Endometrial microvascular endothelial cells (primary cell): ENCODE measurements around the gene PLGRKT. TPM values are rescaled to one million over a fixed set of nuclear protein-coding genes. Genes with fewer than 3 reads are reported as not detected.
"Not testable (repeated sequence)": the region's sequence is repeated elsewhere in the genome, so short reads cannot be mapped to it uniquely, and the experiment has no call there.

Experiments used
- in situ Hi-C: cut with HindIII; loops from 2 replicates; pipeline ENCODE4 v1.10.0; 2017; ENCODE audit warnings: low sequenced_read_pairs, low pct_unique_long_range_greater_than_20kb; ENCODE audit errors: inconsistent ontology term
- total RNA-seq: library from RNA; depleted of rRNA; stranded (reverse); fragments of >200 nt; gene quantifications from one replicate; pipeline ENCODE4 v1.2.3, GENCODE V29; 2015; ENCODE audit errors: inconsistent ontology term

PLGRKT gene
- total RNA-seq, 1 donor from 2014 or later, result 61.8 TPM

DNA sequence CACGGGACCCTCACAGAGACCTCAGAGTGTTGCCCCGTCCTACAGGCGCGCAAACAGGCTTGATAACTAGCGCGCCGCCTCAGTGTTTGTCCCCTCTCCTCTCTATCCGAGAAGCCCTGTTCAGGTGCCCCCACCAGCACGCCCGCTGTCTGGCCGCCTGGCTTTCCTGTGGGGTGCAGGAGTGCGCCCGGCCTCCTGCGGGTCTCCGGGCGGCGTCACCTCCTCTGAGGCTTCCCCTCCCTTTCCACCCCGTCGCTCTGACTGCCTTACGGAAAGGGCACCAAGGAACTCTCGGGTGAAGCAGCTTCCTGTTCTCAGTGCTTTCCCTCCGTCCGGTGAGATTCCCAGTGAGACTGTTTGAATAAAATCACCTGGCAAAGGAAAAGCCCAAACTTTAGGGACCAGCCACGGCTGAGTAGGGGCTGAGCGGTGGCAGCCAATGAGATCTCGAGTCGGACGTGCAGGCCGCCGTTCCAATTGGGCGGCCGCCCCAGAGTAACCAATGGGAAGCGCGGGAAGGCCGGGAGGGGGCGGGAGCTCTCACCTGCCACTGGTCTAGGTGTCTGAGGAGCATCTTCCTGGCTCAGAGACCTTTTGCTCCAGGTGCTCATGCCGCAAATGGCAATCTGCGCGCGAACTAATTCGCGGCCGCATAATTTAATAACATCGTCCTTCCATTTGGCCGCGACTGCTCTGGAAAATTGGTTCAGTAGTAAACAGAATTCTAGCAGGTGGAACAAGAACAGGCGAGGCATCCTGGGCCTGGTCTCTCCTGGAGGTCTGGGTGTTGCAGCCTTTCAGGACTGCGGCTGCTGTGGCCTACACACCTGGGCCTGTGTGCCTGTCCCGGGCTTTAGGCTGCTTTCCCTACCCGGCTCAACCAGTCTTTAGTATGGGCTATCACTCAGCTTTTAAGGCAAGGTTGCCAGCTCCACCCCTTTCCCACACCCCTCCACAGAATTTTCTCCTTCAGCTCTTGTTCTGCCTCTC, 98.4 kb downstream of the PLGRKT start, which contains the start of gene RLN1:
Gene RLN1, minus strand, starts transcription at position 885 of the 990 bp plus-strand sequence. Its CDS starts 130 bp downstream, at position 755.
- in situ Hi-C loops, result not testable (repeated sequence)

DNA sequence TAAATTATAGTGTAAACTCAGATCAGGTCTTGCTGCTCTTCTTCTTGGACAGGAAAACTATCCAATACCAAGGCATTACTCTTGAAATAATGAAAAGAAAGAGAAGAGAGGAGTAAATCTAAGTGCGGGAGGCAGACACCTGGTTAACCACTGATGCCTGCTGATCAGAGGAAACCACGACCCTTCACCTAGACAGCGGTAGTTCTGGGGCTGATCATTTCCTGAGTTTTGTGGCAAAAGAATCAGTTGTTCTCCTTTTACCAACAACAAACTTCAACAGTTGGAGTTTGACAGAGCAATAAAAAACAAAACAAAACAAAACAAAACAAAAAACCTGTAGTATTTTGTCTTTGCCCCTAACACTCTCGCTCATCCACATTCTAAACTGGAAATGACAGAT, 101.0 kb downstream of the PLGRKT start:
- in situ Hi-C loops, result no loop called here

DNA sequence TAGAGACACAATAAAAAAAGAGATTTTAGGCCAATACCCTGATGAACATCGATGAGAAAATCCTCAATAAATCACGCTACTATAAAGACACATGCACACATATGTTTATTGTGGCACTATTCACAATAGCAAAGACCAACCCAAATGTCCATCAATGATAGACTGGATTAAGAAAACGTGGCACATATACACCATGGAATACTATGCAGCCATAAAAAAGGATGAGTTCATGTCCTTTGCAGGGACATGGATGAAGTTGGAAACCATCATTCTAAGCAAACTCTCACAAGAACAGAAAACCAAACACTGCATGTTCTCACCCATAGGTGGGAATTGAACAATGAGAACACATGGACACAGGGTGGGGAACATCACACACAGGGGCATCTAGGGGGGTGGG, 106.4 kb downstream of the PLGRKT start:
- in situ Hi-C loops, result not testable (repeated sequence)

DNA sequence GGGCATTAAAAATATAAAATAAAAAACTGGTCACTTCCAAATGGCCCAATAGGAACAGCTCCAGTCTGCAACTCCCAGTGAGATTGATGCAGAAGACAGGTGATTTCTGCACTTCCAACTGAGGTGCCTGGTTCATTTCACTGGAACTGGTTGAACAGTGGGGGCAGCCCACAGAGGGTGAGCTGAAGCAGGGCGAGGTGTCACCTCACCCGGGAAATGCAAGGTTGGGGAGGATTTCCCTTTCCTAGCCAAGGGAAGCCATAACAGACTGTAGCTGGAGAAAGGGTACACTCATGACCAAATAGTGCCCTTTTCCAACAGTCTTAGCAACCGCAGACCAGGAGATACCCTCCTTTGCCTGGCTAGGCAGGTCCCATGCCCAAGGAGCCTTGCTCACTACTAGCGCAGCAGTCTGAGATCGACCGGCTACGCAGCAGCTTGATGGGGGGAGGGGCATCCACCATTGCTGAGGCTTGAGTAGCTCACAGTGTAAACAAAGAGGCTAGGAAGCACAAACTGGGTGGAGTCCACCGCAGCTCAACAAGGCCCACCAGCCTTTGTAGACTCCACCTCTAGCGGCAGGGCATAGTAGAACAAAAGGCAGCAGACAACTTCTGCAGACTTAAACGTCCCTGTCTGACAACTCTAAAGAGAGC, 110.7 kb downstream of the PLGRKT start:
- in situ Hi-C loops, result no loop called here

DNA sequence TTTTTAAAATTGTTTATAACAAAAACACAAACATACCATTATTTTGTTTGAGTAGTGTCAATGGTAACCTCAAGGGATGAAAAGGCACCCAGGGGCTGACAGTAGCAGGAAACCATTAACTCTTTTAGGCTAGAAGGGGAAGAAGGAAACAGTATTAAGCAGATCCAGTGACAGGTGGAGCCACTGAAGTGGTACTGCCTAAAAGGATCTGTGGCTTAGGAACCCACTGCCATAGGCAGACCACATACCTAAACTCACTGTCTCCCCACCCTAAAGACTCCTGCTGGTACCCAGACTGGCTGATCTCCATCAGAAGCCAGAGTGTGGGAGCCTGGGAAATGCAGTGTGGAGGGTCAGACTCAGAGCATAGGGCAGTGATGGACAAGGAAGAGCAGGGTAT, 111.5 kb downstream of the PLGRKT start:
- in situ Hi-C loops, result no loop called here

DNA sequence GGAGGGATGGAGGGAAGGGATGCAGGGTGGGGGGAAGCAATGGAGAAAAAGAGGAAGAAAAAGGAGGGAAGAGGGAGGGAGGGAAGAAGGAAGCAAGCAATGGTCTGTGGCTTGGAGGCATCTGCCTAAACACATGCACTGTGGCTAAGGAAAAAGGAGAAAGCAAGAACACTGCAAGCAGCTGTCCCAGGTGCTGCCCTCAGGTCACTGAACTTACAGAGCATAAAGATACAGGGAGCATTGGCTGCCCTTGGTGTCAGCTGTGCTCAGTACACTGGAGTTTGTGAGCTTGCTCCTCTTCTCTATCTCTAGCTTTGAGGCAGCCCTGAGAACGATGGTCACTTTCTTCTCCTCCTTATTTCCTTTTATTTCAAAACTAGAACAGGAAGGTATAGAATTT, 116.1 kb downstream of the PLGRKT start:
- in situ Hi-C loops, result not testable (repeated sequence)

DNA sequence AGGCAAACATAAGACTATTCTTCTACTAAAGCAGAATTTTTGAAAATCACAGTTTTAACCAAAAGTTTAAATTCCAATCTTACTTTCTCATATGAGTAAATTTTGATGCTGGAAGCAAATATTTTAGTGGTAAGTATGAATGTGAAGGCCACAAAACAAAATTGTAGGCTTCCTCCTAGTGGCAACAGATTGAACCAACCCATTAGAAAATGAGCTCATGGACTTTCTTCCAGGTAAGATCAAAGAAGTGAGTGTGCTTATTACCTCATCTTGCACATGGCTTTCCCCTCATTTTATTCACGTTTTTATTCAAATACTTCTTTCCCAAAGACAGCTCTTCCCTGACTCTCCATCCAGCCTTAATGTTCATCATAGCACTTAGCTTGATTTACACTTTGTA, 116.7 kb downstream of the PLGRKT start:
- in situ Hi-C loops, result no loop called here

DNA sequence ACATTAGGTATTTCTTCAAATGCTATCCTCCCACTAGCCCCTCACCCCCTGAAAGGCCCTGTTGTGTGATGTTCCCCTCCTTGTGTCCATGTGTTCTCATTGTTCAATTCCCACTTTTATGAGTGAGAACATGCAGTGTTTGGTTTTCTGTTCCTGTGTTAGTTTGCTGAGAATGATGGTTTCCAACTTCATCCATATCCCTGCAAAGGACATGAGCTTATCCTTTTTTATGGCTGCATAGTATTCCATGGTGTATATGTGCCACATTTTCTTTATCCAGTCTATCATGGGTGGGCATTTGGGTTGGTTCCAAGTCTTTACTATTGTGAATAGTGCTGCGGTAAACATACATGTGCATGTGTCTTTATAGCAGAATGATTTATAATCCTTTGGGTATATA, 121.3 kb downstream of the PLGRKT start:
- in situ Hi-C loops, result not testable (repeated sequence)

DNA sequence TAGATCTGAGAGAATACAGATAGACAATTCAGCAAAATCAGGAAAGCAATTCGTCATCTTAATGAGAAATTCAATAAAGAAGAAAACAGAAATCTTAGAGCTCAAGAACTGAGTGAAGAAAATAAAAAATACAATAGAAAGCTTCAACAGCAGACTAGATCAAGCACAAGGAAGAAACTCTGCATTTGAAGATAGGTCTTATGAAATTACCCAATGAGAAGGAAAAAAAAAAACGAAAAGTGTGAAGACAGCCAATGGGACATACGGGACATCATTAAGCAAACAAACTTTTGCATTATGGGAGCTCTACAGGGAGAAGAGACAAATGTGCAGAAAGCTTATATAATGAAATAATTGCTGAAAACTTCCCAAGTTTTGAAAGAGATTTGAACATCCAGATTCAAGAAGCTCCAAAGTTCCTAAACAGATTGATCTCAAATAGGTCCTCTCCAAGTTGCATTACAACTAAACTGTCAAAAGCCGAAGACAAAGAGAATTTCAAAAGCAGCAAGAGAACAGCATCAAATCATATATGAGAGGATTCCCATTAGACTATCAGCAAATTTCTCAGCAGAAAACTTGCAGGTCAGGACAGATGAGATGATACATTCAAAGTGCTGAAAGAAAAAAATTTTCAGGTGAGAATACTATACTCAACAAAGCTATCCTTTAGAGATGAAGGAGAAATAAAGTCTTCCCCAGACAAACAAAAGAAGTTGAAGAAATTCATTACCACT, 122.4 kb downstream of the PLGRKT start:
- in situ Hi-C loops, result no loop called here

DNA sequence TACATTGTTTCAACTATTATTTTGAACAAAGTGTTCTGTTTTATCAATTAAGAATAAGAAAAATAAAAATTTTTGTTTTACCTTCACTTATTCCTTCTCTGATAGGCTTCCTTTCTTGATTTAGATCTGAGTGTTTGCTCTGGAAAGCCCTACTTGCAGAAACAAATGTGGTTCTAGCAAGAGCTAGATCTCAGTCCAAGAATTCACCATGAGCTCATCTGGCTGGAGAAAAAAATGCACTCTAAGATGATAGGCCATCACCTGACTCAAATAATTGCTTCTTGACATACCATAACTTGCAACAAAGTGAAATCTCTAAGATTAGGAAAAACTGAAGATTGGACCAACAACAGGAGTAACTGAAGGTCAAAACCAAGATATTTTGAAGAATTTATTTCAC, 126.9 kb downstream of the PLGRKT start:
- in situ Hi-C loops, result no loop called here

Other genes starting within 250 kb of the PLGRKT start
- not detected for gene INSL4, start 206.5 kb downstream of the PLGRKT start, total RNA-seq
- not detected for gene RLN2, start 133.2 kb downstream of the PLGRKT start, total RNA-seq
- gene RLN1, start 98.0 kb downstream of the PLGRKT start, total RNA-seq, result not detected
- 58.4 TPM for gene CD274, start 12.6 kb upstream of the PLGRKT start, total RNA-seq
- gene PDCD1LG2, start 72.6 kb upstream of the PLGRKT start, total RNA-seq, result 52.5 TPM
- gene RIC1, start 191.2 kb upstream of the PLGRKT start, total RNA-seq, result 18.1 TPM